Body of pancreas (tissue), 4 donors: ENCODE data around the gene AUTS2.

Experiments
- CTCF ChIP-seq, 7 experiments: fragments of 450-650 bp in 4 of 7; fragments of 200-600 bp in 3 of 7; sonication (generic) in 3 of 7; IDR thresholded peaks; one replicate each; pipeline ENCODE4 v1.5.1; 2016 to 2019; ENCODE audit warnings: antibody characterized with exemption in 7 of 7
- POLR2A ChIP-seq, 3 donors: fragments of 450-650 bp; IDR thresholded peaks; one replicate each; pipeline ENCODE4 v1.6.1; 2016; ENCODE audit warnings: antibody characterized with exemption in 3 of 3, mild to moderate bottlenecking in 2 of 3

GRCh38 chr7:69817121-69817520 lies 218.8 kb downstream of the AUTS2 start:
- TF ChIP-seq CTCF (IDR thresholded peaks at IDR 0.05) (no peak), POLR2A (IDR thresholded peaks at IDR 0.05) (no peak)
